Heart left ventricle (tissue), 16 donors: ENCODE results near the gene MPZ. TPM values are rescaled to one million over a fixed set of nuclear protein-coding genes. Genes with fewer than 3 reads are reported as not detected.
"Not testable (repeated sequence)": the region's sequence is repeated elsewhere in the genome, so short reads cannot be mapped to it uniquely, and the experiment has no call there.

Source experiments
- ATAC-seq, 4 donors: fragments of 200-7000 bp; cut with Tn5 transposase; one replicate each; pipeline ENCODE4 v1.9.1; 2020 to 2022; ENCODE audit warnings: moderate library complexity in 4 of 4, mild to moderate bottlenecking in 3 of 4, moderate number of reproducible peaks in 1 of 4
- DNase-seq, 5 donors: peaks; one replicate each; pipeline ENCODE4 v3.0.0-alpha.2; 2020
- H3K27ac ChIP-seq, 12 donors: fragments of 200-600 bp; sonication (generic) in 4 of 12; one replicate each; pipeline versions ENCODE4 v1.5.0 to v1.8.0; 2016 to 2022; ENCODE audit warnings: mild to moderate bottlenecking in 2 of 12
- H3K27me3 ChIP-seq, 9 donors: fragments of 200-600 bp; sonication (generic) in 2 of 9; one replicate each; pipeline versions ENCODE4 v1.5.1 to v1.8.0; 2016 to 2022; ENCODE audit warnings: mild to moderate bottlenecking in 3 of 9
- H3K36me3 ChIP-seq, 9 donors: fragments of 200-600 bp; sonication (generic) in 2 of 9; one replicate each; pipeline versions ENCODE4 v1.5.0 to v1.8.0; 2018 to 2022; ENCODE audit warnings: mild to moderate bottlenecking in 2 of 9
- H3K4me1 ChIP-seq, 12 donors: fragments of 200-600 bp; sonication (generic) in 4 of 12; one replicate each; pipeline versions ENCODE4 v1.5.0 to v1.8.0; 2016 to 2022; ENCODE audit warnings: mild to moderate bottlenecking in 3 of 12
- H3K4me3 ChIP-seq, 12 donors: fragments of 200-600 bp; sonication (generic) in 4 of 12; one replicate each; pipeline versions ENCODE4 v1.5.0 to v1.8.0; 2017 to 2022; ENCODE audit warnings: mild to moderate bottlenecking in 9 of 12, moderate library complexity in 4 of 12
- H3K9me3 ChIP-seq, 12 donors: fragments of 200-600 bp; sonication (generic) in 4 of 12; one replicate each; pipeline versions ENCODE4 v1.5.0 to v1.8.0; 2016 to 2022; ENCODE audit warnings: mild to moderate bottlenecking in 1 of 12
- CTCF ChIP-seq, 12 donors: fragments of 200-600 bp; sonication (generic) in 4 of 12; IDR thresholded peaks; one replicate each; pipeline versions ENCODE4 v1.5.0 to v1.8.0; 2018 to 2022; ENCODE audit warnings: antibody characterized with exemption in 12 of 12, mild to moderate bottlenecking in 5 of 12
- POLR2A ChIP-seq, 2 donors: fragments of 450-650 bp; IDR thresholded peaks; one replicate each; pipeline ENCODE4 v1.6.1; 2017; ENCODE audit warnings: antibody characterized with exemption in 2 of 2, mild to moderate bottlenecking in 2 of 2, moderate library complexity in 2 of 2
- WGBS, 4 donors: extraction: QIAGEN DNeasy Blood & Tissue Kit in 2 of 4; methylation state at CpG; one replicate each; pipeline versions ENCODE4 v1.1.5 to v1.1.7; 2013 to 2018; 5-methylcytosine and 5-hydroxymethylcytosine counted together
- intact Hi-C, 10 donors: fragments of 100-400 bp; cut with DNase I; formaldehyde crosslinking; loops; one replicate each; pipeline versions ENCODE4 v1.11.1 to v1.14.2; 2022
- polyA plus RNA-seq, 2 donors: library from polyadenylated mRNA; stranded (reverse); fragments of 200-250 nt; gene quantifications; one replicate each; pipeline ENCODE4 v1.2.3, GENCODE V29; 2013
- total RNA-seq, 9 donors: library from RNA; depleted of rRNA in 2 of 9; stranded (reverse); fragments of >200 nt in 2 of 9; fragmentation: NEBNext Ultra II Directional in 3 of 9; extraction: Animal tissue kit (Norgen Biotek cat#: 25700) in 3 of 9; gene quantifications; one replicate each; pipeline versions ENCODE4 v1.1.0 to v1.2.4, GENCODE V29; 2016 to 2023
- donor health status: ischemic (EF 13 %, LVEDD 7.1; RV severe dilation, severe dysfunction).
- donor health status: healthy with polysubstance abuse.
- donor health status: DM: no; HTN: yes; CAD: no.
- donor health status: DM: no; HTN: no; CAD: no.
- donor health status: ischemic (EF 25% LVEDD 6.9; RV normal size, moderate dysfunction).
- donor health status: ischemic (EF 25% LVEDD 5.7; RV mildly dilated, moderate dysfunction).
- donor health status: healthy.
- donor health status: DM: yes; HTN: yes; CAD: no.
- donor health status: ischemic (EF 35%, LVEDD 5.7; RV mildly dilated, moderate dysfunction).
- donor health status: nonischemic (EF 11% LVEDD 7.7; RV severe dilation, severe dysfunction).
- donor health status: DM: yes; HTN: yes; CAD: no.
- donor health status: PGD.
- donor health status: ischemic (EF 29% LVEDD 5.4; RV normal size, mild dysfunction).
- donor health status: nonischemic (EF 23%, LVEDD 6.1; RV moderate dilation, normal function).

The MPZ gene
- total and polyA plus RNA-seq, 11 donors: 0.90 to 5.6 (median 2.3) TPM

- ATAC-seq: no peak
- WGBS, 4 donors: 92 to 97% (median 95%) methylated on average over 9 of the region's 9 CpGs
Observed at GRCh38 chr1:161333166-161333565, 23.4 kb upstream of the MPZ start.

GRCh38 chr1:161330346-161330745, 20.6 kb upstream of the MPZ start:
- Histone ChIP-seq H3K27me3 (no peaks in the 10 kb centered on the region), H3K9me3 (no peaks in the 10 kb centered on the region), H3K4me1 (no peaks in the 10 kb centered on the region), H3K27ac (no peak overlapping the region), H3K4me3 (no peak overlapping the region), H3K36me3 (peaks cover 0 to 100% (median 98%) of the 10 kb centered on the region in 9 donors)
- 83 to 95% (median 93%) methylated on average over 4 of the region's 4 CpGs for WGBS, 4 donors
- intact Hi-C loops: no loop called here
- DNase-seq: no peak
- TF ChIP-seq POLR2A (IDR thresholded peaks at IDR 0.05) (no peak), CTCF (IDR thresholded peaks at IDR 0.05) (no peak)
- ATAC-seq: no peak

More at GRCh38 chr1:161333166-161333565, 23.4 kb upstream of the MPZ start:
- Histone ChIP-seq H3K27ac (no peak overlapping the region), H3K27me3 (no peaks in the 10 kb centered on the region), H3K9me3 (no peaks in the 10 kb centered on the region), H3K4me1 (no peaks in the 10 kb centered on the region), H3K36me3 (peaks cover 0 to 100% (median 96%) of the 10 kb centered on the region in 9 donors), H3K4me3 (no peak overlapping the region)
- TF ChIP-seq CTCF (IDR thresholded peaks at IDR 0.05) (no peak), POLR2A (IDR thresholded peaks at IDR 0.05) (no peak)
- intact Hi-C loops: no loop called here
- DNase-seq: no peak

- Histone ChIP-seq H3K27me3 (no peaks in the 10 kb centered on the region), H3K36me3 (peaks cover 0 to 83% (median 59%) of the 10 kb centered on the region in 9 donors), H3K4me1 (no peaks in the 10 kb centered on the region), H3K9me3 (no peaks in the 10 kb centered on the region), H3K4me3 (no peak overlapping the region), H3K27ac (no peak overlapping the region)
- intact Hi-C loops: loop anchor here in 1 of 10 donors (10.0 kb wide), 1 partner anchor 51 kb away; no protein-coding TSS in a partner anchor
- ATAC-seq (no peak), DNase-seq (no peak)
- no peak for TF ChIP-seq POLR2A (IDR thresholded peaks at IDR 0.05)
- no peak for TF ChIP-seq CTCF (IDR thresholded peaks at IDR 0.05)
- 85 to 95% (median 92%) methylated on average over 4 of the region's 4 CpGs for WGBS, 4 donors
Observed at GRCh38 chr1:161324020-161324419, 14.3 kb upstream of the MPZ start.

- Histone ChIP-seq H3K36me3 (peaks cover 0 to 24% (median 13%) of the 10 kb centered on the region in 9 donors), H3K4me1 (peaks cover 0 to 25% (median 15%) of the 10 kb centered on the region in 12 donors)
- H3K9me3 ChIP-seq, H3K4me3 ChIP-seq, DNase-seq, H3K27ac ChIP-seq, H3K27me3 ChIP-seq, ATAC-seq: not testable (repeated sequence)
- WGBS, 4 donors: 63 to 67% (median 66%) methylated on average over 17 of the region's 17 CpGs
- intact Hi-C loops: loop anchor here in 5 of 10 donors (2.0 to 10.0 kb wide), 5 partner anchors 49 to 91 kb away; partner anchors contain the start of genes TOMM40L (in 2 of the 5), APOA2 (in 1 of the 5) and CFAP126 (in 1 of the 5)
Observed at GRCh38 chr1:161315841-161316674, 6.3 kb upstream of the MPZ start.
